ENCODE results near the gene RFC2.
"Not testable (repeated sequence)": the region's sequence is repeated elsewhere in the genome, so short reads cannot be mapped to it uniquely, and the experiment has no call there.

The RFC2 gene

GRCh38 chr7:74246497-74246896 lies 7.7 kb downstream of the RFC2 start:
- DNase-seq, result no peak

- no peak for DNase-seq
Measured at GRCh38 chr7:74242122-74242443, 12.1 kb downstream of the RFC2 start.

- DNase-seq, result no peak
Measured at GRCh38 chr7:74240482-74240881, 13.7 kb downstream of the RFC2 start.

- DNase-seq, result no peak
Measured at GRCh38 chr7:74236284-74236683, 17.9 kb downstream of the RFC2 start.

GRCh38 chr7:74235518-74236268 lies 18.5 kb downstream of the RFC2 start:
- no peak for DNase-seq

GRCh38 chr7:74233655-74234285 lies 20.4 kb downstream of the RFC2 start:
- DNase-seq, result no peak

- no peak for DNase-seq
Measured at GRCh38 chr7:74231232-74231590, 23.0 kb downstream of the RFC2 start.

GRCh38 chr7:74230446-74231231 lies 23.6 kb downstream of the RFC2 start:
- DNase-seq, result no peak

- no peak for DNase-seq
Measured at GRCh38 chr7:74228951-74229900, 25.0 kb downstream of the RFC2 start.

- DNase-seq, result no peak
Measured at GRCh38 chr7:74226633-74227032, 27.6 kb downstream of the RFC2 start.

GRCh38 chr7:74225400-74225799 lies 28.8 kb downstream of the RFC2 start:
- DNase-seq, result no peak

- not testable (repeated sequence) for DNase-seq
Measured at GRCh38 chr7:74224907-74225306, 29.3 kb downstream of the RFC2 start.

GRCh38 chr7:74224511-74224832 lies 29.7 kb downstream of the RFC2 start:
- no peak for DNase-seq

- no peak for DNase-seq
Measured at GRCh38 chr7:74223711-74224510, 30.3 kb downstream of the RFC2 start.

- DNase-seq, result no peak
Measured at GRCh38 chr7:74222851-74223710, 31.1 kb downstream of the RFC2 start.

GRCh38 chr7:74221713-74222112 lies 32.5 kb downstream of the RFC2 start:
- no peak for DNase-seq

- no peak for DNase-seq
Measured at GRCh38 chr7:74220229-74220628, 34.0 kb downstream of the RFC2 start.

- DNase-seq, result no peak
Measured at GRCh38 chr7:74219416-74219815, 34.8 kb downstream of the RFC2 start.

GRCh38 chr7:74218343-74218698 lies 35.9 kb downstream of the RFC2 start:
- DNase-seq, result no peak

GRCh38 chr7:74217455-74218342 lies 36.5 kb downstream of the RFC2 start:
- DNase-seq, result no peak

All from cerebellar nuclear complex (tissue), 1 donor.